GM21367 (cell line): ENCODE results near the gene LSS.
"Not testable (repeated sequence)": the region's sequence is repeated elsewhere in the genome, so short reads cannot be mapped to it uniquely, and the experiment has no call there.

ENCODE experiments used
- ATAC-seq: cut with Tn5 transposase; IDR thresholded peaks from one replicate; pipeline ENCODE4 v1.9.1; 2021; ENCODE audit not compliant: unreplicated experiment

The LSS gene

GRCh38 chr21:46206163-46207005 lies 22.2 kb downstream of the LSS start:
- no peak for ATAC-seq

GRCh38 chr21:46205766-46206162 lies 22.8 kb downstream of the LSS start:
- ATAC-seq = no peak

- ATAC-seq = no peak
Measured at GRCh38 chr21:46205166-46205565, 23.4 kb downstream of the LSS start.

GRCh38 chr21:46203203-46203600 lies 25.4 kb downstream of the LSS start:
- no peak for ATAC-seq

GRCh38 chr21:46202592-46203202 lies 25.9 kb downstream of the LSS start:
- ATAC-seq = no peak

DNA sequence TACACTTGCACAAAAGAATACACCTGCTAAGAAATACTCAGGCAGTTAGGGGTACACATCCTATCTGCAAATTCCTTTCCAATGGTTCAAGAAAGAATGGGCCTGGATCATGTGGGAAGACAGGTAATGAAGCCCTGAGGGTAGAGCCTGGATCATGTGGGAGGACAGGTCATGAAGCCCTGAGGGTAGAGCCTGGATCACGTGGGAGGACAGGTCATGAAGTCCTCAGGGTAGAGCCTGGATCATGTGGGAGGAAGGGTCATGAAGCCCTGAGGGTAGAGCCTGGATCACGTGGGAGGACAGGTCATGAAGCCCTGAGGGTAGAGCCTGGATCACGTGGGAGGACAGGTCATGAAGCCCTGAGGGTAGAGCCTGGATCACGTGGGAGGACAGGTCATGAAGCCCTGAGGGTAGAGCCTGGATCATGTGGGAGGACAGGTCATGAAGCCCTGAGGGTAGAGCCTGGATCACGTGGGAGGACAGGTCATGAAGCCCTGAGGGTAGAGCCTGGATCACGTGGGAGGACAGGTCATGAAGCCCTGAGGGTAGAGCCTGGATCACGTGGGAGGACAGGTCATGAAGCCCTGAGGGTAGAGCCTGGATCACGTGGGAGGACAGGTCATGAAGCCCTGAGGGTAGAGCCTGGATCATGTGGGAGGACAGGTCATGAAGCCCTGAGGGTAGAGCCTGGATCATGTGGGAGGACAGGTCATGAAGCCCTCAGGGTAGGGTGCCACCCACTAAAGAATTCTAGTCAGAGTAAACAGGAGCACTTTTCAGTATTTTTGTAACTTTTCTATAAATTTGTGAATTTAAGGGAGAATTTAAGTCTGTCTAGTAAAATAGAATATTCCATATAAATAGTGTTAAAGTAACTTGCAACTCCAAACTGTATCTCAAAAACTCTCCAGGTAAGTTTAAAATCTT lies 27.4 kb downstream of the LSS start:
- ATAC-seq = not testable (repeated sequence)

DNA sequence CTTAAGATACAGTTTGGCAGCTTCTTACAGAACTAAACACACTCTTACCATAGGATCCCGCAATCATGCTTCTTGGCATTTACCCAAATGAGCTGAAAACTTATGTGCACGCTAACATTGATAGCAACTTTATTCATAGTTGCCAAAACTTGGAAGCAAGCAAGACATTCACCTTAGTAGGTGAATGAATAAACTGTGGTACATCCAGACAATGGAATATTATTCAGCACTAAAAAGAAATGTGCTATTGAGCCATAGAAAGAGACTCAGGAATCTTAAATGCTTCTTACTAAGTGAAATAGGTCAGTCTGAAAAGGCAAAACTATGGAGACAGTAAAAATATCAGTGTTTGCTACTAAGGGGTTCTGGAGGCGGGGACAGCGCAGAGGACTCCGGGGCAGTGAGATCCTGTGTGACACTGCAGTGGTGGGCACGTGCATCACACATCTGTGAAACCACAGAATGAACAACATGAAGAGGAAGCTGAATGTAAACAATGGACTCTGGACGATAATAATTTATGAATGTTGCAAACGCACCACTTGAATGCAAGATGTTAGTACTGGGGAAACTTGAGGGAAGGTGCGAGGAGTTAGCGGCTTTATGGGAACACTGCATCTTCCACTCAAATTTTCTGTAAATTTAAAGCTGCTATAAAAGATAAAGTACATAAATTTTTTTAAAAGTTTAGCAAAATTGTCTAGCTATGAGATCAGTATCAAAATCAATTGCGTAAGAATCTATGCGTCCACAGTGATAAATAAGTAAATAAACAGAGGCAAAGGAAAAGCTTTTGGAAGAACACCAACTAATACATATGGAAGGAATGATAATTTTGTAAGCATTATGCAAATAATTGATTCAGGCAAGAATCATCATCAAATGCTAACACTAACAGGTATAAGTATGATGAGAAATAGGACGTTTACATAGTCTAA lies 28.9 kb downstream of the LSS start:
- ATAC-seq = no peak

DNA sequence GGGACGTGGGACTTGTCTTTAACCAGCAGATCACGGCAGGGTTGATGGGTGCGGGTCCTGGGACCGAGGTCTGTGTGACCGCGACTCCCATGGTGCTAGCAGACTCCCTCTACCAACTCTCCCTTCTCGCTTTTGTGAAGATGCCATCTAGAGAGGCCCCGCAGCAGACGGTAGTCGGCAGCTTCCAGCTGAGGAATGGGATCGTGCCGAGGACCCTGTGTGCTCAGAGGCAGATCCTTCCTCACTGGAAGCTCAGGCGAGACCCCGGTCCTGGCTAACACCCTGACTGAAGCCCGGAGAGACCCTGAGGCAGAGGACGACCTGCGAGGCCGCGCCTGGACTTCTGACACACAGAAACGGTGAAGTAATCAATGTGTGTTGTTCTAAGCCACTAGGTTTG lies 31.8 kb downstream of the LSS start:
- ATAC-seq = no peak

DNA sequence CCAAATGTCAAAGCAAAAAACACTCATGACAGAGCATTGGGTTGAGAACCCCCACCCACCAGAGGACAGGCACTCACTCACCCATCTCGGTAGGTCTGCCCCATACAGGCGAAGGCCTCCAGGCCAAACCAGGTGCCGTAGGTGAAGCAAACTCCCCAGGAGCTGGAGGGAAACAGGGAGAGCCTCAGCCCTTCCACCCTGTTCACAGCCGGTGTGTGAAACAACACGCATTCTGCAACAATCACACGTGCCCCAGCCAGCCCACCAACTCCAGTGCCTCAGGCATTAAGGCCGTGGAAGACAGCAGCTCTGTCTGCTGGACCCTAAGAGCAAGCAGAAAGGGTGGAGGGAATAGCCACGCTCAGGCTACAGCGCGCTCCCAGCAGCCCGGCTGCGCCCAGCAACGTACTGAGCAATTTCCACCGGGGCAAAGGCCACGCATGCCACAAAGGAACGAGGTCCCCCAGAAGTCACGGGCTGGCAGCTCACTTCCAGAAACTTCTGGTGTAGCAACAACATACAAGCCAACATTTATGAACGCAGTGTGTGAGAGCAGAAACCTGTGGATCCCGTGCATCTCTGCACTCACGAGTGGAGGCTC lies 32.9 kb downstream of the LSS start:
- no peak for ATAC-seq

GRCh38 chr21:46194374-46195334 lies 33.9 kb downstream of the LSS start:
- ATAC-seq = no peak

GRCh38 chr21:46193829-46194373 lies 34.7 kb downstream of the LSS start:
- no peak for ATAC-seq

GRCh38 chr21:46191686-46192575 lies 36.6 kb downstream of the LSS start:
- no peak for ATAC-seq

- no peak for ATAC-seq
Measured at GRCh38 chr21:46191257-46191685, 37.3 kb downstream of the LSS start.

DNA sequence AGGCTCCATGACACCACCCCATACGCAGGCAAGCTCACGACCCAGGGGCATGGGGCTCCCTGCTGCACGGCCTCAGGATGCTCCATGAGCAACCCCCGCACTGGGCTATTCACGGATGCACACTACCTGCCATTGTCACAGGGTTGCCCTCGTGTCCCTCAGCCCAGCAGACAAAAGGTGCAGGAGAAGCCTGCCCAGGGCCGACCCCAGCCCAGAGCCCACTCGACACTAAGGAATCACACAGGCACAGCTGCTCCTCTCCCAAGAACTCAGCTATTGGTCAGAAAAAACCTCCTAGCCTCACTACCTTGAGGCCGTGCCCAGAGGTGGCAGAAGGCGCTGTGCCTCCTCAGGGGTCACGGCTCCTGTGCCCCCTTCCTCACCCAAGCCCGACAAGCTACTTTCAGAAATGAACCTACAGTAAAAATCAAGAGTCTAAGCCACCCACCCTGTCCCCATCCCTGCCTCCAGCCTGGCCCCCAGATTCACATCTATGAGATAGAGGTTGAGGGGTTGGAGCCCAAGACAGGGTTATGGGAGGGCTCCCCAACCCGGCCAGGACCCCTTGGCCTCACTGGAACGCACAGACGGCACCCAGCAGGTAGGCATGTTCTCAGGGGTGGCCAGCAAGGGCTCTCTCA lies 38.0 kb downstream of the LSS start:
- ATAC-seq = no peak

DNA sequence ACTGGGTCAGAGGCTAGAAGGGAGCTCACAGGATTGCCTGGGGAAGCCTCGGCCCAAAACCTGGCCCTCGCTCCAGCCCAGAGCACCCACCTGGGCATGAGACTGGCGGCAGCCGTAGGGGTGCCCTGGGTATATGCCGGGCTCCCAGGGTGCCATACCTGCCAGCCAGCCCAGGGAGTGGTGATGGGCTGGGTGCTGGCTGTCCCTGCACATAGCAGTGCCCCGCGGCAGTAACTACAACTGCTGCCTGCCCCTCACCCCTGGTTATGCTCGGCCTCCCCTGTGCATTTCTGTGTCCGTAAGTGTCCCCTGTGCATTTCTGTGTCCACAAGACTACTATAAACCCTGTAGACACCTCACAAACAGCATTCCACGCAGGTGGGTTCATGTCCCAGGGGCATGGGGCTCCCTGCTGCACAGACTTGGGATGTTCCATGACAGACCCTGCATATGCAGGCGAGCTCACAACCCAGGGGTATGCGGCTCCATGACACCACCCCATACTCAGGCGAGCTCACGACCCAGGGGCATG lies 38.5 kb downstream of the LSS start:
- no peak for ATAC-seq

GRCh38 chr21:46189213-46189958 lies 39.2 kb downstream of the LSS start:
- no peak for ATAC-seq
